WTC11 (cell line): ENCODE results near the gene SORL1.

Experiments used
- ATF2 ChIP-seq: sonication (generic); formaldehyde crosslinking; IDR thresholded peaks from 2 replicates; pipeline ENCODE4 v1.8.1; 2022; ENCODE audit warnings: low read depth, missing genetic modification reagents, borderline replicate concordance
- CTCF ChIP-seq: fragments of 200-600 bp; IDR thresholded peaks from 2 replicates; pipeline ENCODE4 v1.8.0; 2022; ENCODE audit warnings: antibody characterized with exemption
- ELF4 ChIP-seq: sonication (generic); formaldehyde crosslinking; IDR thresholded peaks from 2 replicates; pipeline ENCODE4 v1.8.1; 2022; ENCODE audit warnings: low read depth, mild to moderate bottlenecking, moderate library complexity, missing genetic modification reagents
- GABPB1 ChIP-seq: sonication (generic); formaldehyde crosslinking; IDR thresholded peaks from 2 replicates; pipeline ENCODE4 v1.8.1; 2023; ENCODE audit warnings: mild to moderate bottlenecking, missing genetic modification reagents
- HMGXB4 ChIP-seq: sonication (generic); formaldehyde crosslinking; IDR thresholded peaks from 2 replicates; pipeline ENCODE4 v1.8.1; 2023; ENCODE audit warnings: mild to moderate bottlenecking, moderate library complexity, missing genetic modification reagents
- USF2 ChIP-seq: sonication (generic); formaldehyde crosslinking; IDR thresholded peaks from 2 replicates; pipeline ENCODE4 v1.8.1; 2023; ENCODE audit warnings: mild to moderate bottlenecking, missing genetic modification reagents, moderate library complexity
- ZBTB43 ChIP-seq: sonication (generic); formaldehyde crosslinking; IDR thresholded peaks from 2 replicates; pipeline ENCODE4 v1.8.1; 2023; ENCODE audit warnings: mild to moderate bottlenecking, missing genetic modification reagents
- ZNF138 ChIP-seq: sonication (generic); formaldehyde crosslinking; conservative IDR thresholded peaks from 2 replicates; pipeline ENCODE4 v1.8.1; 2022; ENCODE audit warnings: mild to moderate bottlenecking, moderate library complexity, missing genetic modification reagents

- TF ChIP-seq CTCF (no peak), USF2 (CRISPR knock-in tag) (no peak), ZNF138 (CRISPR knock-in tag) (no peak), ATF2 (CRISPR knock-in tag) (no peak), ELF4 (CRISPR knock-in tag) (no peak), GABPB1 (CRISPR knock-in tag) (no peak), HMGXB4 (CRISPR knock-in tag) (no peak), ZBTB43 (CRISPR knock-in tag) (no peak)
These were observed 15.4 kb downstream of the SORL1 start for GRCh38 chr11:121467471-121467870.
